Nephron (organoid): Measurements from ENCODE around the gene CLEC3B.

Experiments
- H3K27ac Mint-ChIP-seq, 3 experiments: 2 replicates each; pipeline ENCODE4 v1.8.0; 2020; ENCODE audit warnings: mixed read lengths in 3 of 3, mild to moderate bottlenecking in 2 of 3, moderate library complexity in 1 of 3
- H3K27me3 Mint-ChIP-seq: 2 replicates; pipeline ENCODE4 v1.8.0; 2021; ENCODE audit warnings: low read depth, mild to moderate bottlenecking, moderate library complexity, mixed read lengths
- H3K36me3 Mint-ChIP-seq: 2 replicates; pipeline ENCODE4 v1.8.0; 2020; ENCODE audit warnings: low read depth, mixed read lengths
- H3K4me1 Mint-ChIP-seq: 2 replicates; pipeline ENCODE4 v1.8.0; 2020; ENCODE audit warnings: mixed read lengths
- H3K4me3 Mint-ChIP-seq, 3 experiments: 2 replicates each; pipeline ENCODE4 v1.8.0; 2020; ENCODE audit warnings: mild to moderate bottlenecking in 3 of 3, mixed read lengths in 3 of 3, moderate library complexity in 2 of 3
- H3K9me3 Mint-ChIP-seq: 2 replicates; pipeline ENCODE4 v1.8.0; 2020; ENCODE audit warnings: mixed read lengths
- CTCF ChIP-seq, 3 experiments: fragments of 200-600 bp; sonication (generic); IDR thresholded peaks; one replicate each; pipeline ENCODE4 v1.5.0; 2021; ENCODE audit warnings: antibody characterized with exemption in 3 of 3; ENCODE audit not compliant: unreplicated experiment in 3 of 3

Gene CLEC3B

GRCh38 chr3:45000823-45001222 is 25.3 kb upstream of the CLEC3B start:
- Mint-ChIP-seq H3K27me3 (no peaks in the 10 kb centered on the region), H3K9me3 (peaks cover 11% of the 10 kb centered on the region), H3K36me3 (peaks cover 73% of the 10 kb centered on the region), H3K27ac (peak overlapping the region in 2 of 3 experiments; percentile 68 to 74), H3K4me3 (no peak overlapping the region), H3K4me1 (peaks cover 13% of the 10 kb centered on the region)
- no peak for TF ChIP-seq CTCF (IDR thresholded peaks at IDR 0.05; ENCODE audit: unreplicated experiment in 3 of 3)

GRCh38 chr3:45001738-45002137 is 24.4 kb upstream of the CLEC3B start:
- TF ChIP-seq CTCF (IDR thresholded peaks at IDR 0.05; ENCODE audit: unreplicated experiment in 3 of 3), result no peak
- Mint-ChIP-seq H3K27me3 (no peaks in the 10 kb centered on the region), H3K36me3 (peaks cover 72% of the 10 kb centered on the region), H3K27ac (no peak overlapping the region), H3K9me3 (peaks cover 11% of the 10 kb centered on the region), H3K4me1 (peaks cover 4% of the 10 kb centered on the region), H3K4me3 (no peak overlapping the region)

GRCh38 chr3:45002139-45002660 is 23.9 kb upstream of the CLEC3B start:
- H3K4me3 Mint-ChIP-seq, result no peak overlapping the region
- TF ChIP-seq CTCF (IDR thresholded peaks at IDR 0.05; ENCODE audit: unreplicated experiment in 3 of 3), result no peak
- H3K36me3 Mint-ChIP-seq, result peaks cover 72% of the 10 kb centered on the region
- H3K9me3 Mint-ChIP-seq, result peaks cover 14% of the 10 kb centered on the region
- H3K27me3 Mint-ChIP-seq, result no peaks in the 10 kb centered on the region
- H3K4me1 Mint-ChIP-seq, result peaks cover 5% of the 10 kb centered on the region
- H3K27ac Mint-ChIP-seq, result no peak overlapping the region

GRCh38 chr3:45002720-45003119 is 23.4 kb upstream of the CLEC3B start:
- Mint-ChIP-seq H3K4me1 (peaks cover 6% of the 10 kb centered on the region), H3K4me3 (no peak overlapping the region), H3K9me3 (peaks cover 14% of the 10 kb centered on the region), H3K27ac (no peak overlapping the region), H3K27me3 (no peaks in the 10 kb centered on the region), H3K36me3 (peaks cover 73% of the 10 kb centered on the region)
- no peak for TF ChIP-seq CTCF (IDR thresholded peaks at IDR 0.05; ENCODE audit: unreplicated experiment in 3 of 3)

GRCh38 chr3:45003406-45003805 is 22.7 kb upstream of the CLEC3B start:
- Mint-ChIP-seq H3K4me1 (peaks cover 12% of the 10 kb centered on the region), H3K4me3 (no peak overlapping the region), H3K27ac (no peak overlapping the region), H3K27me3 (no peaks in the 10 kb centered on the region), H3K36me3 (peaks cover 79% of the 10 kb centered on the region), H3K9me3 (peaks cover 14% of the 10 kb centered on the region)
- no peak for TF ChIP-seq CTCF (IDR thresholded peaks at IDR 0.05; ENCODE audit: unreplicated experiment in 3 of 3)

GRCh38 chr3:45003859-45004258 is 22.2 kb upstream of the CLEC3B start:
- H3K27ac Mint-ChIP-seq, result no peak overlapping the region
- no peak overlapping the region for H3K4me3 Mint-ChIP-seq
- H3K4me1 Mint-ChIP-seq, result peaks cover 15% of the 10 kb centered on the region
- peaks cover 80% of the 10 kb centered on the region for H3K36me3 Mint-ChIP-seq
- H3K27me3 Mint-ChIP-seq, result no peaks in the 10 kb centered on the region
- H3K9me3 Mint-ChIP-seq, result peaks cover 14% of the 10 kb centered on the region
- no peak for TF ChIP-seq CTCF (IDR thresholded peaks at IDR 0.05; ENCODE audit: unreplicated experiment in 3 of 3)
